ENCODE data around the gene OR11A1. TPM values are rescaled to one million over a fixed set of nuclear protein-coding genes. Genes with fewer than 3 reads are reported as not detected.
"Not testable (repeated sequence)": the region's sequence is repeated elsewhere in the genome, so short reads cannot be mapped to it uniquely, and the experiment has no call there.

Gene OR11A1
- total RNA-seq, 1 donor from 2014 or later: not detected

DNA sequence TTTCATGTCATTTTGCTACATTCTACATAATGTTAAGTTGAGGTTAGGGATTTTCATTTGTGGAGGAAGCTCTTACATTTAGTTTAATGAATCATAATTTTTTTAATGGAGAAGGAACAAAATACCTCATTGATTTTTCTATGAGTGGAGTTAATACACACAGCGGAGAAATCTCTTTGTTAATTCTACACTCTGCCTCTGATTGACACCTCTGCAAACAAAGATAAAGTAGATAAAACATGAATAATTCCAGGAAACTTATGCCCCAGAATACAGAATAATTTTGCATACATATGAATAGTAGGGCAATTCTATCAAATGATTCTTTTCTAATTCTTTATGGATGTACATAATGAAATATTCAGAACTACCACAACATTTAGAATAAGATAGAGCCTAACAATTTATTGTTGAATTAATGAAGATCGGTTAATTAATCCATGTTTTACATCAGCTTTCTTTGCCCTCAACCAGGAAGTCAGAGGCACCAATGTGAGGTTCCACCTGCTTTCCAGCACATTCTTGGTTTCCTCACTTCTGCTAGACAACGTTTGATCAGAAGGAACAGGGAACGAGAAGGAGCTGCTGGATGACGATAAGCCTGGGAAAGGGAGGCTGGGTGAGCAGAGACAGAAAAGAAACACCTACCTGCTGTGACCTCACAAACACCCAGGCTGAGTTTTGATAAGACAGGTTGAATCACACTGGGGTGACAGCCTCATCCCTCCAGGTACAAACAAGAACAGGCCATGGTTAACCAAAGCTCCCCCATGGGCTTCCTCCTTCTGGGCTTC, 4.3 kb upstream of the OR11A1 start:
- Histone ChIP-seq H3K27ac (ENCODE audit: low read depth, low read length) (no peak overlapping the region), H3K9ac (ENCODE audit: low read depth in 1 of 3, low read length in 3 of 3) (no peak overlapping the region), H3K4me3 (ENCODE audit: low read length in 3 of 3) (no peak overlapping the region), H3K9me3 (ENCODE audit: control insufficient read depth in 3 of 3, low read length in 3 of 3) (no peaks in the 10 kb centered on the region), H3K4me1 (ENCODE audit: control insufficient read depth in 3 of 3, insufficient read depth in 3 of 3, low read length in 3 of 3) (no peaks in the 10 kb centered on the region), H3K36me3 (ENCODE audit: control insufficient read depth in 3 of 3, insufficient read depth in 3 of 3, low read length in 3 of 3) (no peaks in the 10 kb centered on the region), H3K27me3 (ENCODE audit: control insufficient read depth in 3 of 3, insufficient read depth in 3 of 3, low read length in 3 of 3) (no peaks in the 10 kb centered on the region)

DNA sequence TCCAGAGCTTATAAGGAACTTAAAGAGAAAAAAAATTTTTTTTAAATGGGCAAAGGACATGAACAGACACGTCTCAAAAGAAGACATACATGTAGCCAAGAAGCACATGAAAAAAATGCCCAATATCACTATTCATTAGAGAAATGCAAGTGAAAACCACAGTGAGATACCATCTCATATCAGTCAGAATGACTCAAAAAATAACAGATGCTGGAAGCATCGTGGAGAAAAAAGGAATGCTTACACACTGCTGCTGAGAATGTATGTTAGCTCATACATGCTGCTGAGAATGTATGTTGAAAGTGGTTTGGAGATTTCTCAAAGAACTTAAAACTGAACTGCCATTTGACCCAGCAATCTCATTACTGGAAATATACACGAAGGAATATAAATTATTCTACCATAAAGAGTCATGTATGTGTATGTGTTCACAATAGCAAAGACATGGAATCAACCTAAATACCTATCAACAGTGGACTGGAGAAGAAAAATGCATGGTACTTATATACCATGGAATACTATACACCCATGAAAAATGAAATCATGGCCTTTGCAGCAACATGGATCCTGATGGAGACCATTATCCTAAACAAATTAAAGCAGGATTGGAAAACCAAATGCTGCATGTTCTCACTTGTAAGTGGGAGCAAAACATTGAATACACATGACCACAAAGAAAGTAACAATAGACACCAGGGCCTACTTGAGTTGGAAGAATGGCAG, 5.2 kb downstream of the OR11A1 start:
- H3K4me1 ChIP-seq (ENCODE audit: control insufficient read depth in 3 of 3, insufficient read depth in 3 of 3, low read length in 3 of 3): no peaks in the 10 kb centered on the region
- no peaks in the 10 kb centered on the region for H3K9me3 ChIP-seq (ENCODE audit: control insufficient read depth in 3 of 3, low read length in 3 of 3)
- no peak overlapping the region for H3K9ac ChIP-seq (ENCODE audit: low read depth in 1 of 3, low read length in 3 of 3)
- no peak overlapping the region for H3K27ac ChIP-seq (ENCODE audit: low read depth, low read length)
- no peak overlapping the region for H3K4me3 ChIP-seq (ENCODE audit: low read length in 3 of 3)
- H3K27me3 ChIP-seq (ENCODE audit: control insufficient read depth in 3 of 3, insufficient read depth in 3 of 3, low read length in 3 of 3): no peaks in the 10 kb centered on the region
- H3K36me3 ChIP-seq (ENCODE audit: control insufficient read depth in 3 of 3, insufficient read depth in 3 of 3, low read length in 3 of 3): no peaks in the 10 kb centered on the region

DNA sequence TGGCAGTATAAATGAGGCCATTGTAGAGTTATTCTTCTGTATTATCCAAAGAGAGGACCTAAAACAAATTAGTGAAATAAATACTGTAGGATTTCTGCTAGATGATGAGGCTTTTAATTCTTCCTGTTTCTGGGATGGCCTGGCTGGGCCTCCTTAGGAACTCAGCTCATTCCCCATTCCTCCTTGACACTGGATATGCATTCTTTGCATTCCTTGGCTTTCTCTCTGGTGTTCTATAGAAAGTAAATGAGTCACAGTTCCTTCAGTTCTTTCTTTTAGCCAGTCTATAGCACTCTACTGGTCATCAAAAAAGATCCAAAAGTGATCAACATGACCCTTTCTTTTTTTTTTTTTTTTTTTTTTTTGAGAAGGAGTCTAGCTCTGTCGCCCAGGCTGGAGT, 9.2 kb downstream of the OR11A1 start:
- H3K9ac ChIP-seq (ENCODE audit: low read depth in 1 of 3, low read length in 3 of 3): no peak overlapping the region

DNA sequence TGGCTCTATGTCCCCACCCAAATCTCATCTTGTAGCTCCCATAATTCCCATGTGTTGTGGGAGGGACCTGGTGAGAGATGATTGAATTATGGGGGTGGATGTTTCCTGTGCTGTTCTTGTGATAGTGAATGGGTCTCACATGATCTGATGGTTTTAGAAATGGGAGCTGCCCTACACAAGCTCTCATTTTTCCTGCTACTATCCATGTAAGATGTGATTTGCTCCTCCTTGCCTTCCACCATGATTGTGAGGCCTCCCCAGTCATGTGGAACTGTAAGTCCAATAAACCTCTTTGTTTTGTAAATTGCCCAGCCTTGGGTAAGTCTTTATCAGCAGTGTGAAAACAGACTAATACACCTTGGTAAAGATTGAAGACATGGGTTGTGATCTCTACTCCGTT, 12.8 kb downstream of the OR11A1 start:
- not testable (repeated sequence) for H3K27ac ChIP-seq (ENCODE audit: low read depth, low read length); H3K4me3 ChIP-seq (ENCODE audit: low read length in 3 of 3); H3K4me1 ChIP-seq (ENCODE audit: control insufficient read depth in 3 of 3, insufficient read depth in 3 of 3, low read length in 3 of 3); H3K36me3 ChIP-seq (ENCODE audit: control insufficient read depth in 3 of 3, insufficient read depth in 3 of 3, low read length in 3 of 3); H3K9me3 ChIP-seq (ENCODE audit: control insufficient read depth in 3 of 3, low read length in 3 of 3); H3K27me3 ChIP-seq (ENCODE audit: control insufficient read depth in 3 of 3, insufficient read depth in 3 of 3, low read length in 3 of 3); H3K9ac ChIP-seq (ENCODE audit: low read depth in 1 of 3, low read length in 3 of 3)

More for the DNA sequence above, 9.2 kb downstream of the OR11A1 start:
- no peaks in the 10 kb centered on the region for H3K36me3 ChIP-seq (ENCODE audit: control insufficient read depth in 3 of 3, insufficient read depth in 3 of 3, low read length in 3 of 3)
- H3K9me3 ChIP-seq (ENCODE audit: control insufficient read depth in 3 of 3, low read length in 3 of 3): no peaks in the 10 kb centered on the region
- H3K27me3 ChIP-seq (ENCODE audit: control insufficient read depth in 3 of 3, insufficient read depth in 3 of 3, low read length in 3 of 3): no peaks in the 10 kb centered on the region
- H3K27ac ChIP-seq (ENCODE audit: low read depth, low read length): no peak overlapping the region
- no peak overlapping the region for H3K4me3 ChIP-seq (ENCODE audit: low read length in 3 of 3)
- H3K4me1 ChIP-seq (ENCODE audit: control insufficient read depth in 3 of 3, insufficient read depth in 3 of 3, low read length in 3 of 3): no peaks in the 10 kb centered on the region

DNA sequence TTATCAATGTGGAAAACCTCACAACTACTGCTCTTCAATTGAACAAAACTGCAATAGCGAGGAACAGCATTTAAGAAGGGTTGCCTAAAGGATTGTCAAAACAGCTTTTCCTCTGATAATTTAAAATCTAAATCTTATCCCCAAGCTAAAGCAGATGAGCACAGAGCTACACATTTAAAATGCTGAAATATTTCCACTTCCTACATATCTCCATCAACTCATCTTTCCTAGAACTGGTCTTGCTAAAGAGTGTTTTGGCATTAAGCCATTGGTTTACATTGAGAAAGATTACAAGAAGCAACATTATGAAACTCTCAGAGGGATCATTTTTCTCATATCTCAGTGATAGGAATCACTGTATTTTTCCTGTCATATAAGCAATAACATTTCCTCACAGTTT, 14.2 kb downstream of the OR11A1 start:
- no peak overlapping the region for H3K27ac ChIP-seq (ENCODE audit: low read depth, low read length)
- no peak overlapping the region for H3K9ac ChIP-seq (ENCODE audit: low read depth in 1 of 3, low read length in 3 of 3)
- no peaks in the 10 kb centered on the region for H3K36me3 ChIP-seq (ENCODE audit: control insufficient read depth in 3 of 3, insufficient read depth in 3 of 3, low read length in 3 of 3)
- H3K4me1 ChIP-seq (ENCODE audit: control insufficient read depth in 3 of 3, insufficient read depth in 3 of 3, low read length in 3 of 3): no peaks in the 10 kb centered on the region
- H3K27me3 ChIP-seq (ENCODE audit: control insufficient read depth in 3 of 3, insufficient read depth in 3 of 3, low read length in 3 of 3): no peaks in the 10 kb centered on the region
- no peak overlapping the region for H3K4me3 ChIP-seq (ENCODE audit: low read length in 3 of 3)
- H3K9me3 ChIP-seq (ENCODE audit: control insufficient read depth in 3 of 3, low read length in 3 of 3): no peaks in the 10 kb centered on the region

DNA sequence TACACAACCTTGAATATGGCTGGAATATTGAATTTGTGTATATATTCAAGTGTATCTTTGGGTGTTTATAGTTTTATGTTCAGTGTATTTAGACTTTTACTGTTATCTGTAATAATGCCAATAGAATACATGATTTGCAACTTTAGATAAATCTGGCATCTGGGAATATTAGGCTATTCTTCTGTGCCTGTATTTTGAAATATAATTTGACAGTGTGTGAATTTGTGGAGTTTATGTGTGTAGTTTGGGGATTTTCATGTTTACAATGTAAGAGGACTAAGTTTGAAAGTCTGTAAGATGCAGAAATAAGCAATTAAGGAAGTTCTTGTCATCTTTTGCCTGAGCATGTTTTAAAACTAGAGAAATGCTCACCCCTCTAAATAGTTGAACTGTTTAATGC, 17.9 kb downstream of the OR11A1 start, which contains the start of gene OR10C1:
TSS of gene OR10C1 (plus strand) at position 301 of the 400 bp plus-strand sequence. CDS start 710 bp downstream, outside the sequence.
- Histone ChIP-seq H3K36me3 (ENCODE audit: control insufficient read depth in 3 of 3, insufficient read depth in 3 of 3, low read length in 3 of 3) (no peaks in the 10 kb centered on the region), H3K4me3 (ENCODE audit: low read length in 3 of 3) (no peak within 1 kb of the TSS), H3K9ac (ENCODE audit: low read depth in 1 of 3, low read length in 3 of 3) (no peak within 1 kb of the TSS), H3K4me1 (ENCODE audit: control insufficient read depth in 3 of 3, insufficient read depth in 3 of 3, low read length in 3 of 3) (no peaks in the 10 kb centered on the region), H3K27ac (ENCODE audit: low read depth, low read length) (no peak within 1 kb of the TSS), H3K27me3 (ENCODE audit: control insufficient read depth in 3 of 3, insufficient read depth in 3 of 3, low read length in 3 of 3) (no peaks in the 10 kb centered on the region), H3K9me3 (ENCODE audit: control insufficient read depth in 3 of 3, low read length in 3 of 3) (peaks cover 0 to 2% (median 0%) of the 10 kb centered on the region in 3 donors)

DNA sequence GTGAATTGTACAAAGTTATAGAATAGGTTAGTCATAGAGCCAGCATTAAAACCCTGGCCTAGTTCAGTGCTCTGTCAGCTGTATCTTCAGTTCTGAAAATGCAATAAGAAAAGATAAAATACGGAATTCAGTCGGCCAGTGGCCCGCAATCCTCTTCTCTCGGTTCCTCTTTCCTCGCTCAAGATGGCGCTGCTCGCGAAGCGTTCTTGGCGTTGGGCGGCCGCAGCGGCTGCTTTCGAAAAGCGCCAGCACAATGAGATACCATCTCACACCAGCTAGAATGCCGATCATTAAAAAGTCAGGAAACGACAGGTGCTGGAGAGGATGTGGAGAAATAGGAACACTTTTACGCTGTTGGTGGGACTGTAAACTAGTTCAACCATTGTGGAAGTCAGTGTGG, 20.1 kb downstream of the OR11A1 start:
- H3K4me1 ChIP-seq (ENCODE audit: control insufficient read depth in 3 of 3, insufficient read depth in 3 of 3, low read length in 3 of 3); H3K36me3 ChIP-seq (ENCODE audit: control insufficient read depth in 3 of 3, insufficient read depth in 3 of 3, low read length in 3 of 3); H3K4me3 ChIP-seq (ENCODE audit: low read length in 3 of 3); H3K27ac ChIP-seq (ENCODE audit: low read depth, low read length); H3K9ac ChIP-seq (ENCODE audit: low read depth in 1 of 3, low read length in 3 of 3); H3K27me3 ChIP-seq (ENCODE audit: control insufficient read depth in 3 of 3, insufficient read depth in 3 of 3, low read length in 3 of 3); H3K9me3 ChIP-seq (ENCODE audit: control insufficient read depth in 3 of 3, low read length in 3 of 3): not testable (repeated sequence)

DNA sequence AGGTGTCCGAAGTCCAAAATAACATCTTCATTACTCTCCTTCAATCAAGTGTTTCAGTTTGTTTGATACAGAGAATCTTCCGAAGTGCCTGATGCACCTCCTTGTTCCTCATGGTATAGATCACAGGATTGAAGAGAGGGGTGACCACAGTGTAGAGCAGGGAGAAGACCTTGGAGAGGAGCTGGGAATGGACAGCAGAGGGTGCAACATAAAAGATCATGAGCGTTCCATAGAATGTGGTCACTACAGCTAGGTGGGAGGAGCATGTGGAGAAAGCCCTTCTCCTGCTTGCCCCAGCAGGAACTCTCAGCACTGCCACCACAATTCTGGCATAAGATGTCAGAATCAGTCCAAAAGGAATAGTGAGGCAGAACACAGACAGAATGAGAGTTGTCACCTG, 30.2 kb downstream of the OR11A1 start:
- Histone ChIP-seq H3K4me3 (ENCODE audit: low read length in 3 of 3) (no peak overlapping the region), H3K27me3 (ENCODE audit: control insufficient read depth in 3 of 3, insufficient read depth in 3 of 3, low read length in 3 of 3) (no peaks in the 10 kb centered on the region), H3K27ac (ENCODE audit: low read depth, low read length) (no peak overlapping the region), H3K9me3 (ENCODE audit: control insufficient read depth in 3 of 3, low read length in 3 of 3) (no peaks in the 10 kb centered on the region), H3K4me1 (ENCODE audit: control insufficient read depth in 3 of 3, insufficient read depth in 3 of 3, low read length in 3 of 3) (no peaks in the 10 kb centered on the region), H3K36me3 (ENCODE audit: control insufficient read depth in 3 of 3, insufficient read depth in 3 of 3, low read length in 3 of 3) (no peaks in the 10 kb centered on the region), H3K9ac (ENCODE audit: low read depth in 1 of 3, low read length in 3 of 3) (no peak overlapping the region)

DNA sequence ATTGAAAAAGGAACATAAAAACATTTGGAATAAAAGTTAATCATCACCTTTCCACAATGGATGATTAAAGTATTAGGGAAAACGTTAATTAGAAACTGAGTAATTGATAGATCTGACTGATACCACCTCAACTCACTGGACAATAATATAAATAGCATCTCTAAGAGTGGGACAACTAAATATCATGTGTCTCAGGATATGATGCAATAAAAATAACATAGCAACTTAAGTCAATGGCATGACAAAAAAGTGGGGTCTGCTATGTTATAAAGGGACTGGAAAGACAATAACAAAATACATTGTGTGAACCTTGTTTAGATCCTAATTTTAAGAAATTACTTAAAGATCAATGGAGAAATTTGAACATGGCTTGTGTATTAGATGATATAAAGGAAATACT, 31.8 kb downstream of the OR11A1 start:
- Histone ChIP-seq H3K9me3 (ENCODE audit: control insufficient read depth in 3 of 3, low read length in 3 of 3) (no peaks in the 10 kb centered on the region), H3K36me3 (ENCODE audit: control insufficient read depth in 3 of 3, insufficient read depth in 3 of 3, low read length in 3 of 3) (no peaks in the 10 kb centered on the region), H3K27me3 (ENCODE audit: control insufficient read depth in 3 of 3, insufficient read depth in 3 of 3, low read length in 3 of 3) (no peaks in the 10 kb centered on the region), H3K27ac (ENCODE audit: low read depth, low read length) (no peak overlapping the region), H3K4me3 (ENCODE audit: low read length in 3 of 3) (no peak overlapping the region), H3K9ac (ENCODE audit: low read depth in 1 of 3, low read length in 3 of 3) (no peak overlapping the region), H3K4me1 (ENCODE audit: control insufficient read depth in 3 of 3, insufficient read depth in 3 of 3, low read length in 3 of 3) (no peaks in the 10 kb centered on the region)

DNA sequence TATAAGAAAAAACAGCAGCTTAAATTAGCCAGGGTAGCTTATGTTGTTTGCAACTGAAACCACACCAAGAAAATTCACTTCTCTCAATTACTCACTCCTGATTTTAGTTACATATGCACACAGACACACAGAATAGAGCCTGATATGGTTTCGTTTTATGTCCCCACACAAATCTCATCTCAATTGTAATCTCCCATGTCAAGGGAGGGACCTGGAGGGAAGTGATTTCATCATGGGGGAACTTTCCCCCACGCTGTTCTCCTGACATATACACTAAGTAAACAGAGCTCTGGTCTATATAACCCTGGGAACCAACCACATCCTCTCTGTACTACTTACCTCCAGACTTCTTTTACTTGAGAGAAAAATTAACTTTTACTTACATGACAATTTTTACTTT, 32.3 kb downstream of the OR11A1 start:
- no peak overlapping the region for H3K4me3 ChIP-seq (ENCODE audit: low read length in 3 of 3)
- H3K27ac ChIP-seq (ENCODE audit: low read depth, low read length): no peak overlapping the region
- no peaks in the 10 kb centered on the region for H3K27me3 ChIP-seq (ENCODE audit: control insufficient read depth in 3 of 3, insufficient read depth in 3 of 3, low read length in 3 of 3)
- no peaks in the 10 kb centered on the region for H3K9me3 ChIP-seq (ENCODE audit: control insufficient read depth in 3 of 3, low read length in 3 of 3)
- H3K4me1 ChIP-seq (ENCODE audit: control insufficient read depth in 3 of 3, insufficient read depth in 3 of 3, low read length in 3 of 3): no peaks in the 10 kb centered on the region
- no peaks in the 10 kb centered on the region for H3K36me3 ChIP-seq (ENCODE audit: control insufficient read depth in 3 of 3, insufficient read depth in 3 of 3, low read length in 3 of 3)
- no peak overlapping the region for H3K9ac ChIP-seq (ENCODE audit: low read depth in 1 of 3, low read length in 3 of 3)
